ENCODE data around the gene SERTAD2. TPM values are rescaled to one million over a fixed set of nuclear protein-coding genes. Genes with fewer than 3 reads are reported as not detected.

SERTAD2 gene
- total and polyA plus RNA-seq, 2 of the 4 experiments (the other 2 are of a cell fraction) = 5.0 to 11.0 TPM

DNA sequence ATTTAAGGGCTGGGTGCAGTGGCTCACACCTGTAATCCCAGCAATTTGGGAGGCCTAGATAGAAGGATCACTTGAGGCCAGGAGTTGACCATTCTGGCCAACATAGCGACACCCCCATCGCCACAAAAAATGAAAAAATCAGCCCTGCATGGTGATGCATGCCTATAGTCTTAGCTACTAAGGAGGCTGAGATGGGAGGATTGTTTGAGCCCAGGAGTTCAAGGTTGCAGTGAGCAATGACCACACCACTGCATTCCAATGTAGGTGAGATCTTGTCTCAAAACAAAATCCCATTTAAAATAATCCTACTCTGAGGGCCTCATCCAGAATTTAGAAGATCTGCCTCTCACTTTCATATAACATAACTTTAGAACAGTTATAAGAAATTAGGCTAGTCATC, 2.7 kb upstream of the SERTAD2 start:
- no TSS peak for BruUV-seq (replicated peaks)
- Histone ChIP-seq H3K14ac (replicated peaks; ENCODE audit: low read depth, low read length) (no peak overlapping the region), H2BK15ac (ENCODE audit: low read depth, low read length) (no peak overlapping the region), H4K8ac (ENCODE audit: low read depth in 2 of 2, low read length in 2 of 2) (no peak overlapping the region), H2BK5ac (ENCODE audit: low read depth, low read length, poor library complexity, severe bottlenecking) (no peak overlapping the region), H3K4me1 (ENCODE audit: control insufficient read depth, insufficient read depth, low read length) (peaks cover 5% of the 10 kb centered on the region), H3K18ac (ENCODE audit: low read depth, low read length) (no peak overlapping the region), H2AK9ac (replicated peaks; ENCODE audit: low read depth, low read length, poor library complexity) (no peak overlapping the region), H3K36me3 (ENCODE audit: control insufficient read depth, insufficient read depth, low read length) (no peaks in the 10 kb centered on the region), H4K5ac (ENCODE audit: low read depth, low read length) (no peak overlapping the region), H3K56ac (ENCODE audit: extremely low read depth, insufficient read depth, low read length) (no peak overlapping the region), H3K9me1 (ENCODE audit: insufficient read depth, low read length) (no peaks in the 10 kb centered on the region), H2AK5ac (ENCODE audit: low read depth, low read length) (no peak overlapping the region), H4K91ac (ENCODE audit: insufficient read depth, low read depth, low read length) (no peak overlapping the region), H2BK20ac (ENCODE audit: low read depth, low read length) (no peak overlapping the region), H2AFZ (replicated peaks; ENCODE audit: low read length, poor library complexity) (no peak overlapping the region), H3K79me1 (ENCODE audit: low read depth in 1 of 2, low read length in 2 of 2) (peaks cover 8 to 14% of the 10 kb centered on the region in 2 experiments; a peak in 3 of 4 replicates), H3K23ac (ENCODE audit: low read depth, low read length) (no peak overlapping the region), H3K4me2 (ENCODE audit: low read depth, low read length) (no peak overlapping the region), H2BK120ac (ENCODE audit: low read depth, low read length) (no peak overlapping the region), H3K9ac (ENCODE audit: low read depth, low read length) (no peak overlapping the region), H4K20me1 (ENCODE audit: insufficient read depth, low read length) (peaks cover 14% of the 10 kb centered on the region; the same call in 1 of the 2 replicates), H3K4ac (ENCODE audit: low read depth, low read length) (no peak overlapping the region), H3K27me3 (ENCODE audit: control insufficient read depth, insufficient read depth, low read length) (no peaks in the 10 kb centered on the region), H3K4me3 (ENCODE audit: insufficient read depth, low read depth, low read length) (no peak overlapping the region), H3K27ac (ENCODE audit: insufficient read depth, low read length) (no peak overlapping the region), H3K9me3 (ENCODE audit: control insufficient read depth, insufficient read depth, low read length) (no peaks in the 10 kb centered on the region)
- intact Hi-C loops (cut with micrococcal nuclease) (no loop called here), dilution Hi-C loops (cut with HindIII; ENCODE audit: low sequenced_read_pairs, unreplicated experiment) (no loop called here), in situ Hi-C loops (cut with MboI; ENCODE audit: low sequenced_read_pairs) (loop anchor here (5.0 kb wide), 1 partner anchor 76 kb away; no protein-coding TSS in a partner anchor)
- CTCF ChIA-PET = interaction anchor here (1.2 kb wide), 1 partner anchor 10 kb away, joined by 6 read pairs; no protein-coding TSS in a partner anchor
- no CpG with 5 or more reads among the region's 2 CpGs for WGBS, 2 experiments (ENCODE audit: extremely low coverage in 2 of 2, insufficient read length in 1 of 2)
- POLR2A ChIA-PET (ENCODE audit: unreplicated experiment) = no interaction called here
- ATAC-seq (ENCODE audit: low read depth) (no peak), DNase-seq (no peak)
- TF ChIP-seq SMC3 (IDR thresholded peaks at IDR 0.05; ENCODE audit: low read depth, low read length) = no peak
- TF ChIP-seq RFX5 (IDR thresholded peaks at IDR 0.05; ENCODE audit: low read depth, low read length) = no peak
- no peak for TF ChIP-seq MXI1 (IDR thresholded peaks at IDR 0.05; ENCODE audit: borderline replicate concordance, low read depth, low read length)
- no peak for TF ChIP-seq MAZ (IDR thresholded peaks at IDR 0.05; ENCODE audit: borderline replicate concordance, low read depth, low read length)
- no peak for TF ChIP-seq POLR2A (IDR thresholded peaks at IDR 0.05; ENCODE audit: low read depth, low read length)
- TF ChIP-seq BHLHE40 (IDR thresholded peaks at IDR 0.05; ENCODE audit: low read depth, low read length) = no peak
- TF ChIP-seq RAD21 (IDR thresholded peaks at IDR 0.05; ENCODE audit: low read length) = no peak
